ENCODE data around the gene ZNF541. TPM values are rescaled to one million over a fixed set of nuclear protein-coding genes. Genes with fewer than 3 reads are reported as not detected.

ZNF541 gene
- total RNA-seq, 2 donors from 2014 or later, result not detected

GRCh38 chr19:47564081-47564480 lies 8.9 kb downstream of the ZNF541 start:
- no peak for DNase-seq (ENCODE audit: low spot score)
- no peaks in the 10 kb centered on the region for H3K4me1 ChIP-seq (ENCODE audit: control insufficient read depth in 1 of 2, low read depth in 2 of 2)
- no peak for ATAC-seq (ENCODE audit: insufficient number of reproducible peaks, low FRiP score, low read depth)
- H3K27ac ChIP-seq, result no peak overlapping the region
- H3K4me3 ChIP-seq, result no peak overlapping the region
- H3K36me3 ChIP-seq, result no peaks in the 10 kb centered on the region
- no peaks in the 10 kb centered on the region for H3K27me3 ChIP-seq (replicated peaks; ENCODE audit: insufficient read depth)
- no peaks in the 10 kb centered on the region for H3K9me3 ChIP-seq
- no peak for TF ChIP-seq CTCF (IDR thresholded peaks at IDR 0.05)

- Histone ChIP-seq H3K9me3 (no peaks in the 10 kb centered on the region), H3K27me3 (replicated peaks; ENCODE audit: insufficient read depth) (no peaks in the 10 kb centered on the region), H3K4me1 (ENCODE audit: control insufficient read depth in 1 of 2, low read depth in 2 of 2) (no peaks in the 10 kb centered on the region), H3K27ac (no peak overlapping the region), H3K4me3 (no peak overlapping the region), H3K36me3 (no peaks in the 10 kb centered on the region)
- TF ChIP-seq CTCF (IDR thresholded peaks at IDR 0.05), result no peak
- ATAC-seq (ENCODE audit: insufficient number of reproducible peaks, low FRiP score, low read depth) (no peak), DNase-seq (ENCODE audit: low spot score) (no peak)
Observed at GRCh38 chr19:47561440-47562057, 11.4 kb downstream of the ZNF541 start.

GRCh38 chr19:47560999-47561398 lies 11.9 kb downstream of the ZNF541 start:
- TF ChIP-seq CTCF (IDR thresholded peaks at IDR 0.05), result no peak
- Histone ChIP-seq H3K36me3 (no peaks in the 10 kb centered on the region), H3K9me3 (no peaks in the 10 kb centered on the region), H3K27ac (no peak overlapping the region), H3K4me3 (no peak overlapping the region), H3K27me3 (replicated peaks; ENCODE audit: insufficient read depth) (no peaks in the 10 kb centered on the region), H3K4me1 (ENCODE audit: control insufficient read depth in 1 of 2, low read depth in 2 of 2) (no peaks in the 10 kb centered on the region)
- ATAC-seq (ENCODE audit: insufficient number of reproducible peaks, low FRiP score, low read depth), result no peak
- no peak for DNase-seq (ENCODE audit: low spot score)

- no peak for DNase-seq (ENCODE audit: low spot score)
- Histone ChIP-seq H3K27me3 (replicated peaks; ENCODE audit: insufficient read depth) (no peaks in the 10 kb centered on the region), H3K4me3 (no peak overlapping the region), H3K4me1 (ENCODE audit: control insufficient read depth in 1 of 2, low read depth in 2 of 2) (peaks cover 0 to 4% of the 10 kb centered on the region in 2 donors), H3K36me3 (no peaks in the 10 kb centered on the region), H3K9me3 (no peaks in the 10 kb centered on the region), H3K27ac (no peak overlapping the region)
- no peak for TF ChIP-seq CTCF (IDR thresholded peaks at IDR 0.05)
- ATAC-seq (ENCODE audit: insufficient number of reproducible peaks, low FRiP score, low read depth), result no peak
Observed at GRCh38 chr19:47550129-47550528, 22.8 kb downstream of the ZNF541 start.

GRCh38 chr19:47549261-47549862 lies 23.6 kb downstream of the ZNF541 start:
- H3K27ac ChIP-seq, result no peak overlapping the region
- no peaks in the 10 kb centered on the region for H3K27me3 ChIP-seq (replicated peaks; ENCODE audit: insufficient read depth)
- ATAC-seq (ENCODE audit: insufficient number of reproducible peaks, low FRiP score, low read depth) (no peak), DNase-seq (ENCODE audit: low spot score) (no peak)
- no peak overlapping the region for H3K4me3 ChIP-seq
- no peak for TF ChIP-seq CTCF (IDR thresholded peaks at IDR 0.05)
- no peaks in the 10 kb centered on the region for H3K9me3 ChIP-seq
- peaks cover 0 to 6% of the 10 kb centered on the region in 2 donors for H3K4me1 ChIP-seq (ENCODE audit: control insufficient read depth in 1 of 2, low read depth in 2 of 2)
- no peaks in the 10 kb centered on the region for H3K36me3 ChIP-seq

Measured in thoracic aorta (tissue), 2 donors.